ENCODE results near the gene SATB1. TPM values are rescaled to one million over a fixed set of nuclear protein-coding genes. Genes with fewer than 3 reads are reported as not detected.

The SATB1 gene
- total RNA-seq, 2 donors from 2014 or later, result 36.1 to 50.8 TPM

GRCh38 chr3:18440066-18440722 is 15.1 kb upstream of the SATB1 start:
- peaks cover 12% of the 10 kb centered on the region for H3K4me1 ChIP-seq
- TF ChIP-seq CTCF (IDR thresholded peaks at IDR 0.05) (no peak), POLR2A (IDR thresholded peaks at IDR 0.05) (no peak)
- ATAC-seq (no peak), DNase-seq (no peak)
- no peaks in the 10 kb centered on the region for H3K27me3 ChIP-seq
- no peaks in the 10 kb centered on the region for H3K36me3 ChIP-seq (replicated peaks in 1 of 2; ENCODE audit: insufficient read depth in 1 of 2, low read depth in 2 of 2)
- 31 to 35% methylated on average over 7 of the region's 7 CpGs for WGBS, 2 donors
- no peaks in the 10 kb centered on the region for H3K9me3 ChIP-seq
- H3K27ac ChIP-seq, result no peak overlapping the region
- no peak overlapping the region for H3K4me3 ChIP-seq
- intact Hi-C loops (cut with DNase I), result no loop called here

DNA sequence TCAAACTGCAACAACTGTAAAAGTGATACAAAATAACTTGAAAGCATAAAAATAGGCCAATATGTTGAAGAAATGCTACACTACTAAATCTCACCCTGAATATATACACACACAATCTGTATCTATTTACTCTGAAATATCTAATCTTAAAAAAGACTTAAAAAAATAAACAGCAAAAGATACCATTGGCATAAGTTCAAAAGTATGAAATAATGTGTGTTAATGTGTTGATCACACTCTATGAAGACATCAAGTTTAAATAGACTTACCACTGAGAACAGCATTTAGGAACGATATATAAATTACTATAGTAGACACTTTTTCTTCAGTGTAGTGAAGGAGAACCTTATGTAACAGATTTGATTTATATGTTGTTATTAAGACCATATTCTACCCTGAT is 14.1 kb upstream of the SATB1 start:
- 57 to 62% methylated on average over 1 of the region's 1 CpG for WGBS, 2 donors
- Histone ChIP-seq H3K36me3 (replicated peaks in 1 of 2; ENCODE audit: insufficient read depth in 1 of 2, low read depth in 2 of 2) (no peaks in the 10 kb centered on the region), H3K4me3 (no peak overlapping the region), H3K27ac (no peak overlapping the region), H3K9me3 (no peaks in the 10 kb centered on the region), H3K27me3 (no peaks in the 10 kb centered on the region), H3K4me1 (peaks cover 11% of the 10 kb centered on the region)
- TF ChIP-seq POLR2A (IDR thresholded peaks at IDR 0.05) (no peak), CTCF (IDR thresholded peaks at IDR 0.05) (no peak)
- DNase-seq (no peak), ATAC-seq (no peak)
- intact Hi-C loops (cut with DNase I), result no loop called here

GRCh38 chr3:18438586-18438985 is 13.4 kb upstream of the SATB1 start:
- intact Hi-C loops (cut with DNase I), result no loop called here
- no peaks in the 10 kb centered on the region for H3K27me3 ChIP-seq
- 85 to 90% methylated on average over 5 to 6 of the region's 6 CpGs for WGBS, 2 donors
- no peak for DNase-seq
- no peak overlapping the region for H3K4me3 ChIP-seq
- H3K27ac ChIP-seq, result no peak overlapping the region
- ATAC-seq, result no peak
- TF ChIP-seq CTCF (IDR thresholded peaks at IDR 0.05) (no peak), POLR2A (IDR thresholded peaks at IDR 0.05) (no peak)
- H3K4me1 ChIP-seq, result peaks cover 4% of the 10 kb centered on the region
- no peaks in the 10 kb centered on the region for H3K36me3 ChIP-seq (replicated peaks in 1 of 2; ENCODE audit: insufficient read depth in 1 of 2, low read depth in 2 of 2)
- H3K9me3 ChIP-seq, result no peaks in the 10 kb centered on the region

GRCh38 chr3:18436213-18436612 is 11.1 kb upstream of the SATB1 start:
- Histone ChIP-seq H3K4me1 (no peaks in the 10 kb centered on the region), H3K4me3 (no peak overlapping the region), H3K9me3 (no peaks in the 10 kb centered on the region), H3K27me3 (no peaks in the 10 kb centered on the region), H3K27ac (no peak overlapping the region), H3K36me3 (replicated peaks in 1 of 2; ENCODE audit: insufficient read depth in 1 of 2, low read depth in 2 of 2) (no peaks in the 10 kb centered on the region)
- WGBS, 2 donors, result 93 to 94% methylated on average over 2 of the region's 2 CpGs
- ATAC-seq (no peak), DNase-seq (no peak)
- TF ChIP-seq CTCF (IDR thresholded peaks at IDR 0.05) (no peak), POLR2A (IDR thresholded peaks at IDR 0.05) (no peak)
- intact Hi-C loops (cut with DNase I), result no loop called here

DNA sequence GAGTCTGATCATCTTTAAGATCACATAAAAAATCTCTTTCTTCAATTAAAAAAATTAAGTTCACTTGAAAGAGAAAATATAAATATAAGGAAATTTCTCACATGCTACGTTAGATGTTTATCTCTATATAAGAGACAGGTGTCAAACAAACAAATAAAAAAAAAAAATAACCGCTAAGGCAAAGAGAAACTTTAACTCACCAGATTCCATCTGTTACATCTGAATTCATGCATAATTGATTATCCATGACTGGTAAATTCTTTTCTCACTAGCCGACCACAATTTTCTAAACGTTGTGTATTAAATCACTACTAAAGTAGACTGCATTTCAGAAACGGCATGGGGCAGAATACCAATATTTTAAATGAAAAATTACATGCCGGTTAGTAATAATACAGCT is 9.6 kb upstream of the SATB1 start:
- Histone ChIP-seq H3K27ac (no peak overlapping the region), H3K9me3 (no peaks in the 10 kb centered on the region), H3K36me3 (replicated peaks in 1 of 2; ENCODE audit: insufficient read depth in 1 of 2, low read depth in 2 of 2) (no peaks in the 10 kb centered on the region), H3K4me1 (no peaks in the 10 kb centered on the region), H3K27me3 (no peaks in the 10 kb centered on the region), H3K4me3 (no peak overlapping the region)
- 78 to 79% methylated on average over 6 of the region's 6 CpGs for WGBS, 2 donors
- no peak for DNase-seq
- no peak for ATAC-seq
- no peak for TF ChIP-seq POLR2A (IDR thresholded peaks at IDR 0.05)
- no peak for TF ChIP-seq CTCF (IDR thresholded peaks at IDR 0.05)
- intact Hi-C loops (cut with DNase I), result no loop called here

Data from body of pancreas (tissue), 4 donors.